GM21576 (cell line): ENCODE data around the gene HOXB3.

Experiments
- ATAC-seq: cut with Tn5 transposase; IDR thresholded peaks from one replicate; pipeline ENCODE4 v1.9.1; 2021; ENCODE audit warnings: mild to moderate bottlenecking, moderate library complexity; ENCODE audit not compliant: unreplicated experiment

Gene HOXB3

GRCh38 chr17:48559122-48559839, 30.8 kb downstream of the HOXB3 start:
- no peak for ATAC-seq

- ATAC-seq = no peak
Measured at GRCh38 chr17:48558831-48559121, 31.3 kb downstream of the HOXB3 start.

DNA sequence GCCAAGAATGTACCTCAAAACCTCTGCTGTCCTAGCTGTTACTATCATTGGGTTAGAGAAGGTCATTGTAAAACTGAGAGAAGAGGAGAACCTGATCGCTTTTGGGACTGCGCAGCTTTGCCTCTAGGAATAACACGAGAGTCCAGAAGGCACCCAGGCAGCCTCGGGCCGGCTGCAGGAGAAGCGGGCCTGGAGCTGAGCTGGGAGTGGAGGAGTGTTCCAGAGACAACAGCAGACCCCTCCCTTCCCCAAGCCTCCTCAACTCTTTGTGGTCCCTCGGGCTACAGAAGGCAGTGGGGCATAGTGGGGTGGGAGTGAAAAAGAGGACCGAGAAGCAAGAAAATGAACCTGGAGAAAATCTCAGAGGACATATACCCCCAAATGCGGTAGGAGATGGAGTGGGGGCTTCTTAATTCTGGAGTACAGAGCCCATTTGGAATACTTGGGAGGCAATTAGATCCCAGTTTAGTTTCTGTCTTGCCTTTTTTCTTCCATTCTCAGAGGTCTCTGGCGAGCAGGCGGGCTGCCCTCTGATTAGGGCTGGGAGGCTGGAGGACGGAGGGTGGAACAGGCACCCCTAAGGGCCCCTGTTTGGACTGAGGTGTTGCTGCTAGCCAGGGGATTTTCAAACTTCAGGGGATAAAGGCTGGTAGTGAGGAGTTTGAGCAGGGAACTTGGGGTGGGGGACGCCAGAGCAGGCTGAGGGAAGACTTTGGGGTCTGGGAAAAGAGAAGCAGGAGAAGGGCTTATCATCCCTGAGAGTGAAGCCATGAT, 31.8 kb downstream of the HOXB3 start:
- ATAC-seq = no peak

GRCh38 chr17:48556576-48557401, 33.3 kb downstream of the HOXB3 start:
- ATAC-seq = no peak

DNA sequence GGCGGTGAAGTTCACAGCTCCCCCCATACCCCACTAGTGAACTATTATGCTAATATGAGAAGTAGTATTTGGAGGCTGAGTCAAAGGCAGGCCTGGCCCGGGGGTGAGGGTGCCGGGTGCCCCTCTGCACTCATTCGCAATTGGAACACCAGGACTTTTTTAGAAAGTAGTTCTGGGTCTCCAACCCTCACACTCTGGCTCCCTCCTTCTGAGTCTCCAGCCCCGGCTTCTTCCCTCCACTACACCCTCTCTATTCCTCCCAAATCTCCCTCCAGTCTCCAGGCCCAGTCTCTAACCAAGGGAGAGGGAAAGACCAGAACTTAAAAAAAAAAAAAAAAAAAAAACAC, 33.8 kb downstream of the HOXB3 start:
- ATAC-seq = no peak

- no peak for ATAC-seq
Measured at GRCh38 chr17:48555258-48556228, 34.5 kb downstream of the HOXB3 start.

DNA sequence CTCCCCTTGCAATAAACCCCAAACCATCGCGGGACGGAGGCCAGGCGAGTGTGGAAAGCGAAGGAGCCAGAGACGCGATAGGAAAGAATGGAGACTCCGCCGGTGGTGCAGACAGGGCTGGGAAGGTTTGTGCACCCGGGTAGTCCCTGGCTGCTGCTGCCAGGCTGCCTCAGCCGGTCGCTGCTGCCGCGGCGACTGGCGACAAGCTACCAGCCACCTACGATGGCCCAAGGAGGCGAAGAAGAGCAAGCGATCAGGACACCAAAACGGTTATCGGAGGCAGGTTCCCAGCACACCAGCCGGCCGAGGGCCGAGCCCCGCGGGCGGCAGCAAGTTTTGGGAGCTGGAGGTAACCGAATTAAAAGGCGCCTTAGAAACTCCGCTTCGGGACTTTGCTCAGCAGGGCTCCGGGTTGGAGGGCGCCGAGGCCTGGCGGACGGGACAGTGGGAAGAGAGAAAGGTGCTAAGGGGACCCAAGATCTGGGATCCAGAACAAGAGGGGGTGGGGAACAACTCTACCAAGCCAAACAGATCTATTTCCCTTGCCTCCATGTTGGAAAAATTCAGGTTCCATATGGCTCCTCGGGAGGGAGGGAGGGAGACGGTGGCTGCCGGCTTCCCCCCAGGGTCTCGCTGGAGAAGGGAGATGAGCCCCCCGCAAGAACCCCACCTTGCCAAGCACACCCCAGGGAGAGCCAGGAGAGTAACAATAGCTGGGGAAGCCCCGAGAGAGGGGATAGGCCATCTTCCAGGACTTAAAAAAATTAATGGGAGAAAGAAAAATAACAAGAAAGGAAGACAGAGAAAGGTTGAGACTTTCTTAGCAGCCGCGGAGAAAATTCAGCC, 35.4 kb downstream of the HOXB3 start:
- no peak for ATAC-seq

GRCh38 chr17:48553826-48554225, 36.2 kb downstream of the HOXB3 start:
- no peak for ATAC-seq

- ATAC-seq = no peak
Measured at GRCh38 chr17:48553190-48553547, 36.9 kb downstream of the HOXB3 start.

DNA sequence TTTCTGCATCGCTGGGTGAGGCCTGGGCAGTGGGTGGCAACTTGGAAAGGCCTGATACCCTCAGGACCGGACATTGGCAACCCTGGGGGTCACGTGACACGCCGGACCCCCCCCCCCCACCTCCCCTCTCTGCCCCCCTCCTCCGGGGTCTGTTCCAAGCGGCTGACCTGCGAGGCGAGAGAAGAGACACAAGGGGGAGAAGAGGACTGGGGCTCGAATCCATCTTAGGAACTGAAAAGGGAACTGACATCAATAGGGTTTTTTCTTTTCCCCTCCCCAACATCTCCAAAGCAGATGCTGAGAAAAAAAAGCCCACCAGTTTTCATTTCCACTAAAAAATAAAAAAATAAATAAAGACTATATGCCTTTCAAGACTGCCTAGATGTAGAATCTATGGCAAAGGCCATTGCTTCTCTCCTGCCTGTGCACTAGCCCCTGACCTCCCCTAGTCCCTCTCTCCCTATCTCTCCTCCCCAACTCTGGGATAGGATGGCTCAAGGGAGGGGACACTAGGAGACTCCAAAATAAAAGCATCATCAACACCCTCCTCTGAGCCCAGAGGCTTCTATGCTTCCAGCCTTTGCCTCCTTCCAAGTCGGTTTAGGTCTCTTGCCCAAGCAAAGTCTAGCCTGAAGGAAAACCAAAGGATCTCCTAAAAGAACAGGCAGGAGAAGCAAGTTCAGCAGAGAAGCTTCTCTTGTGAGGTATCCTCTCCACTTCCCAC, 37.4 kb downstream of the HOXB3 start:
- no peak for ATAC-seq

- ATAC-seq = no peak
Measured at GRCh38 chr17:48551596-48552465, 38.2 kb downstream of the HOXB3 start.

DNA sequence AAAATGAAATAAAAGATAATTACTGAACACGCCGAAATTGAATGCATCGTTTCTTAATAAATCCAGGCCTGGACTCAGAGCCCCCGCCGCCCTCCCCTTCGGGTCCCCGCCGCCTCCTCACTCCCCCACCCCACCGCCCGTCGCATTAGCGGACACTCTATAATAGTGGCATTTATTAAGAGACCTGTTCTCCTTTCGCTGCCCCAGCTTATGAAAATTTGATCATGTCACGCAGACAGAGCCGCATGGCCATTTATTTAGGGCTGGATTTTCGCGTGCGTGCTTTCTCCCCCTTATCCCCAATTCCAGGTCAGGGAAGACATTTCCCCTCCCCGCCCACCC, 38.9 kb downstream of the HOXB3 start:
- ATAC-seq = no peak

DNA sequence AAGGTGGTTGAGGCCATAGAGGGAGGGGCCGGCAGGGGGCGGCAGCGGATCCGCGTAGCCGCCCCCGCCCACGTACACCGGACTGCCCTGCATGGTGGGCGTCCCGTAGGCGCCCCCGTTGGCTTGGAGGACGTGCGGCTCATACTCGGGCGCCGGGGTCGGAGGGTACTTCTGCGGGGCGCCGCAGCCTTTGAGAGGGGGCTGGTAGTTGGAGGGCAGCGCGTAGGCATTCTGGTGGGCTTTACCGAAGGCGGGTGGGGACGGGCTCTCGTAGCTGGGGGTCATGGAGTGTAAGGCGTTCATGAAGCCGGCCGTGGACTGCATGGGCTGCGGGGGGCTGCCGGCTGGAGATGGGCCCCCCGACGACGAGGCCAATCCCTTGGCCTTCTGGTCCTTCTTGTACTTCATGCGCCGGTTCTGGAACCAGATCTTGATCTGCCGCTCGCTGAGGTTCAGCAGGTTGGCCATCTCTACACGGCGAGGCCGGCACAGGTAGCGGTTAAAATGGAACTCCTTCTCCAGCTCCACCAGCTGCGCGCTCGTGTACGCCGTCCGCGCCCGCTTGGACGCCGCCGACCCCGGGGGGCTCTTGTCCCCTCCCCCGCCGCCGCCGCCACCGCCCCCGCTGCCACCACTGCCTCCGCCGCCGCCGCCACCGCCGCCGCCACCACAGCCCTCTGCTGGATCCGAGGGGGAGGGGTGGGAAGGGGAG, 39.4 kb downstream of the HOXB3 start:
- ATAC-seq = no peak

DNA sequence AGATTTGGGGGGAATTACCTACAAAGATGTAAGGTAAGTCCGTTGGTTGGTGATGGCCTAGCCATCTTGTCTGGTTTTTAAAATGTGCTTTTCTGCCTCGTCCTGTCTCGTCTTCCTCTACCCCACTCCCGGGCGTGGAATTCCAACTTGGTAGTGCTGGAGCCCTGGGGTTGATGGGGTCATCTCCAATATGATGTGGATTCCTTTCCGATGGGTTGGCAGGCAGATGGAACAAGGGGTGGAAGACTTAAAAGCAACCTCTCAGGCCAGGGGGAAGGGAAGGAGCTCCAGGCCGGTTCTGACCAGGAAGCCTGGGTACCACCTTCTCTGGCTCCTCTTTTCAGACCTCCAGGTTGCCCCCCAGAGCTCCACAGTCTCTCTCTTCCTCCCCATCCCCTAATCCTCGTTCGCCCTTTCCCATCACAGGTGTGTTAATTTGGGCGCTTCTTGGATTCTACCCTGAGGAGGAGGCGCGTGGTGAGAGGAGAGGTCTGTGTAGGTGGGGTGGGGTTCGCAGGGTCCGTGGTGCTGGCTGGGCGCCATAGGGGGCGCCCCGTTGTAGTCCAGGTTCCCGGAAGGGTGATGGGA, 40.0 kb downstream of the HOXB3 start:
- no peak for ATAC-seq

GRCh38 chr17:48549281-48549630, 40.8 kb downstream of the HOXB3 start:
- ATAC-seq = no peak

GRCh38 chr17:48548523-48549280, 41.3 kb downstream of the HOXB3 start:
- no peak for ATAC-seq
